Smooth muscle cell (in vitro differentiated cells): ENCODE results near the gene AP2B1. TPM values are rescaled to one million over a fixed set of nuclear protein-coding genes. Genes with fewer than 3 reads are reported as not detected.

ENCODE experiments used
- DNase-seq: peaks from one replicate; lab custom pipeline; 2025; ENCODE audit not compliant: unreplicated experiment; lab: John Stamatoyannopoulos, UW
- H2AFZ ChIP-seq: fragments of 200-600 bp; sonication (generic); 2 replicates; pipeline ENCODE4 v1.6.0; 2016; ENCODE audit warnings: antibody characterized with exemption, low read depth, mild to moderate bottlenecking
- H3F3A ChIP-seq: fragments of 200-600 bp; sonication (generic); 2 replicates; pipeline ENCODE4 v1.6.0; 2017; ENCODE audit warnings: antibody characterized with exemption, low read depth
- H3K27ac ChIP-seq: fragments of 200-600 bp; sonication (generic); 2 replicates; pipeline ENCODE4 v1.5.1; 2016; ENCODE audit warnings: low read depth, mild to moderate bottlenecking
- H3K27me3 ChIP-seq: fragments of 200-600 bp; sonication (generic); 2 replicates; pipeline ENCODE4 v1.6.1; 2016; ENCODE audit warnings: low read depth, mild to moderate bottlenecking
- H3K36me3 ChIP-seq: fragments of 200-600 bp; sonication (generic); 2 replicates; pipeline ENCODE4 v1.5.1; 2016; ENCODE audit warnings: low read depth
- H3K4me1 ChIP-seq: fragments of 200-600 bp; sonication (generic); 2 replicates; pipeline ENCODE4 v1.5.1; 2016; ENCODE audit warnings: low read depth
- H3K4me2 ChIP-seq: fragments of 200-600 bp; sonication (generic); 2 replicates; pipeline ENCODE4 v1.6.0; 2016; ENCODE audit warnings: mild to moderate bottlenecking
- H3K4me3 ChIP-seq: fragments of 200-600 bp; sonication (generic); 2 replicates; pipeline ENCODE4 v1.5.1; 2016; ENCODE audit warnings: mild to moderate bottlenecking
- H3K79me2 ChIP-seq: fragments of 200-600 bp; sonication (generic); 2 replicates; pipeline ENCODE4 v1.6.0; 2016; ENCODE audit warnings: low read depth, mild to moderate bottlenecking
- H3K9ac ChIP-seq: fragments of 200-600 bp; sonication (generic); 2 replicates; pipeline ENCODE4 v1.6.0; 2016; ENCODE audit warnings: low read depth
- H3K9me3 ChIP-seq: fragments of 200-600 bp; sonication (generic); replicated peaks from 2 replicates; pipeline ENCODE4 v1.5.1; 2016; ENCODE audit warnings: low read depth
- H4K20me1 ChIP-seq: fragments of 200-600 bp; sonication (generic); 2 replicates; pipeline ENCODE4 v1.6.0; 2016; ENCODE audit warnings: low read depth
- whole genome bisulfite sequencing: methylation state at CpG from one replicate; pipeline ENCODE4 v1.1.7; 2016; ENCODE audit warnings: low lambda C conversion rate; 5-methylcytosine and 5-hydroxymethylcytosine counted together
- polyA plus RNA-seq: library from polyadenylated mRNA; unstranded; fragments of >200 nt; fragmentation: Nextera tagmentation; extraction: Ambion mirVana; gene quantifications from 2 replicates; pipeline ENCODE4 v1.2.1, GENCODE V29; 2016
- total RNA-seq: library from RNA; depleted of rRNA; stranded (reverse); fragments of >200 nt; gene quantifications from 2 replicates; pipeline ENCODE4 v1.2.3, GENCODE V29; 2014
- TF ChIP-seq, protein P1 (sequence below): fragments of 200-600 bp; sonication (generic); IDR thresholded peaks from 2 replicates; pipeline ENCODE4 v1.5.1; 2017; ENCODE audit warnings: borderline replicate concordance, mild to moderate bottlenecking, antibody characterized with exemption; ENCODE audit not compliant: insufficient read depth, poor library complexity, severe bottlenecking

Gene AP2B1
- total and polyA plus RNA-seq, 2 experiments from 2014 or later, result 58.5 to 92.3 TPM

DNA sequence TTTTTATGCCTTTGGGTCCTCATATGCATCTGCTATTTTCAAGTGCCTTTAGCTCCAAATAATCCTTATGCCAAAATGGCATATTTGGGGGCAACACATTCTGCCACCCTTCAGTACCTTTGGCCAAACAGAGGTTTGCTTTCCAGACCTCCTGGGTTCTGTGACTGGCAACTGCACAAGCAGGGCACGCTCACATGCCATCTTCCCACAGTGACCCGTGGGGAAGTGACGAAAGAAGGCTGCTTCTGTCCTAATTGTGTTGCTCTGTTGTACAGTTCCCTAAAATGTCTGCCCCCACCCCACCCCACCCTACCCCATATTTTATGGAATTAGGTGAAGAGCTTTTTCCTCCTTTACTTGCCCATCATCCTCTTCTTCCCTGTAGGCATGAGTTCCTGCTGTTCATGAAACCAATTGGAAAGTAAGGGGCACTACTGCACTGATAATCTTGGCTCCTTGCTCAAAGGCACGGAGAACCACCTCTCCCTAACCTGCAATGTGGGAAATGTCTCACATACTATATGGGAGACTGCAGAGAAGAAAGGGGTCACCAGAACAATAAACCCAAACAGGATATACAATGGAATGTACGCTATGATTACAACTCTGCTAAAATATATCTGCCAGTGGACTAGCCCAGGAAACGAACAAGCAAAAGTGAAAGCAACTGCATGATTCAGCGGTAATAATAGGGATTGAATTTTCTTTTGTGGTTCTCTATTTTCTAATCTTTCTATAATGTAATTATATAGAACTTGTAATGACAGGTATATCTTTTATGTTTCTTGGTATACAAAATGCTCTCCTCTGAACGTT, 46.3 kb upstream of the AP2B1 start:
- no peak overlapping the region for H2AFZ ChIP-seq
- H3K36me3 ChIP-seq, result no peaks in the 10 kb centered on the region
- H3K4me2 ChIP-seq, result no peak overlapping the region
- no peaks in the 10 kb centered on the region for H3F3A ChIP-seq
- no peaks in the 10 kb centered on the region for H4K20me1 ChIP-seq
- no peaks in the 10 kb centered on the region for H3K9me3 ChIP-seq
- no peaks in the 10 kb centered on the region for H3K4me1 ChIP-seq
- peaks cover 19% of the 10 kb centered on the region for H3K27me3 ChIP-seq
- H3K9ac ChIP-seq, result no peak overlapping the region
- H3K27ac ChIP-seq, result no peak overlapping the region
- DNase-seq, result no peak
- TF ChIP-seq, protein P1, sequence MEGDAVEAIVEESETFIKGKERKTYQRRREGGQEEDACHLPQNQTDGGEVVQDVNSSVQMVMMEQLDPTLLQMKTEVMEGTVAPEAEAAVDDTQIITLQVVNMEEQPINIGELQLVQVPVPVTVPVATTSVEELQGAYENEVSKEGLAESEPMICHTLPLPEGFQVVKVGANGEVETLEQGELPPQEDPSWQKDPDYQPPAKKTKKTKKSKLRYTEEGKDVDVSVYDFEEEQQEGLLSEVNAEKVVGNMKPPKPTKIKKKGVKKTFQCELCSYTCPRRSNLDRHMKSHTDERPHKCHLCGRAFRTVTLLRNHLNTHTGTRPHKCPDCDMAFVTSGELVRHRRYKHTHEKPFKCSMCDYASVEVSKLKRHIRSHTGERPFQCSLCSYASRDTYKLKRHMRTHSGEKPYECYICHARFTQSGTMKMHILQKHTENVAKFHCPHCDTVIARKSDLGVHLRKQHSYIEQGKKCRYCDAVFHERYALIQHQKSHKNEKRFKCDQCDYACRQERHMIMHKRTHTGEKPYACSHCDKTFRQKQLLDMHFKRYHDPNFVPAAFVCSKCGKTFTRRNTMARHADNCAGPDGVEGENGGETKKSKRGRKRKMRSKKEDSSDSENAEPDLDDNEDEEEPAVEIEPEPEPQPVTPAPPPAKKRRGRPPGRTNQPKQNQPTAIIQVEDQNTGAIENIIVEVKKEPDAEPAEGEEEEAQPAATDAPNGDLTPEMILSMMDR, result no peak
- no peaks in the 10 kb centered on the region for H3K79me2 ChIP-seq
- H3K4me3 ChIP-seq, result no peak overlapping the region
- WGBS, result 84% methylated on average over 8 of the region's 8 CpGs

DNA sequence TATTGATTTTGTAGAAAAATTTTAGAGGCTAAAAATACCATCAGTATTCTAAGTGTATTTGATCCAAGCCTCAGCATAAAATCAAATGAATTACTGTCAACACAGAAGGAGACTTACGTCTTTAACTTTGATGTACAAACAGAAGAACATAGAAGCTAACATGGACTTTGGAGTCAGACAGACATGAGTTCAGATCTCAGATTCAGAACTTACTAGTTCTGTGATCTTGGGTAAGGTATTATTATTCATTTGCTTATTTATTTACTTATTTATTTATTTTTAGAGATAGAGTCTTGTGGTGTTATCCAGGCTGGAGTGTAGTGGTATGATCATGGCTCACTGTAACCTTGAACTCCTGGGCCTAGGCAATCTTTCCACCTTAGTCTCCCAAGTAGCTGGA, 45.7 kb upstream of the AP2B1 start:
- no peaks in the 10 kb centered on the region for H3K9me3 ChIP-seq
- no peaks in the 10 kb centered on the region for H3F3A ChIP-seq
- H2AFZ ChIP-seq, result no peak overlapping the region
- WGBS, result 94% methylated on average over 1 of the region's 1 CpG
- H3K4me2 ChIP-seq, result no peak overlapping the region
- peaks cover 24% of the 10 kb centered on the region for H3K27me3 ChIP-seq
- H4K20me1 ChIP-seq, result no peaks in the 10 kb centered on the region
- H3K36me3 ChIP-seq, result no peaks in the 10 kb centered on the region
- H3K79me2 ChIP-seq, result no peaks in the 10 kb centered on the region
- no peak overlapping the region for H3K9ac ChIP-seq
- no peaks in the 10 kb centered on the region for H3K4me1 ChIP-seq
- H3K27ac ChIP-seq, result no peak overlapping the region
- no peak overlapping the region for H3K4me3 ChIP-seq
- no peak for DNase-seq
- TF ChIP-seq, protein P1, result no peak

DNA sequence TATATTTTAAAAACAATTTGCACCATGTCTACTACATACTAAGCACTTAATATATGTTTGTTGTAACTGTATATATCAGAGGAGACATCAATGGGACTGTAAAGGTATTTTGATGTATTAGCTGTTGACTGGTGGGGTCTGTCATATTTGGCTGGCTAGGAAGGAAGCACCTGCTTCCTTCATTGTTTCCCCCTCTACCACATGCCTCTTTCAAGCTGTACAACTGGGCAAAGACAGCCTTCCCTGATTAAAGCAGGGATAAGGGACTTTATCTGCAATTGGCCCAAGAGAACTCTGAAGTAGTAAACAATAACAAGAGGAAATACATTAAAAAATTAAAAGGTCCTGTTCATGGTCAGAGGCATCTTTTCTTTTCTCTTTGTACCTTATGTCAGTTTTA, 44.1 kb upstream of the AP2B1 start:
- no peak overlapping the region for H3K9ac ChIP-seq
- no peaks in the 10 kb centered on the region for H4K20me1 ChIP-seq
- no peaks in the 10 kb centered on the region for H3K79me2 ChIP-seq
- no peak overlapping the region for H2AFZ ChIP-seq
- no peaks in the 10 kb centered on the region for H3K9me3 ChIP-seq
- no peaks in the 10 kb centered on the region for H3K36me3 ChIP-seq
- H3K4me1 ChIP-seq, result no peaks in the 10 kb centered on the region
- peaks cover 40% of the 10 kb centered on the region for H3K27me3 ChIP-seq
- H3F3A ChIP-seq, result no peaks in the 10 kb centered on the region
- H3K4me3 ChIP-seq, result no peak overlapping the region
- DNase-seq, result no peak
- no peak overlapping the region for H3K27ac ChIP-seq
- no peak overlapping the region for H3K4me2 ChIP-seq
- TF ChIP-seq, protein P1, result no peak

DNA sequence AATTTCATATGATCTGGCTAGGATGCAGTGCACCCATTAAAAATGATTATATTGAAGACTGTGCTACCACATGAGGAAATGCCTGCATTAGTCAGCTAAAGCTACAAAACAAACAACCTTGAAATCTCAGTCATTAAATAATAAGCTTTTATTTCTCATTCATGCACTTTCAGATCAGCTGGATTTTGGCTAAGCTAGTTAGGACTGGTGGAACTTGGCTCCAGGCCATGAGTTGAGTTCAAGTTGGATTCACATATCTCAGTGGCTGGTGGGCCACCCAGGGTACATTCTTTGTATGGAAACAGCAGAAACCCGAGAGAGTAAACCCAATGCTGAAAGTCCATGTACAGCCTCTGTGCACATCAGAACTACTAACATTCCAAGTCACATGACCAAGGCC, 43.3 kb upstream of the AP2B1 start:
- TF ChIP-seq, protein P1, result no peak
- H3K9me3 ChIP-seq, result no peaks in the 10 kb centered on the region
- peaks cover 48% of the 10 kb centered on the region for H3K27me3 ChIP-seq
- H3K27ac ChIP-seq, result no peak overlapping the region
- H3K9ac ChIP-seq, result no peak overlapping the region
- H3F3A ChIP-seq, result no peaks in the 10 kb centered on the region
- H3K79me2 ChIP-seq, result no peaks in the 10 kb centered on the region
- 70% methylated on average over 1 of the region's 1 CpG for WGBS
- H2AFZ ChIP-seq, result no peak overlapping the region
- no peaks in the 10 kb centered on the region for H4K20me1 ChIP-seq
- DNase-seq, result no peak
- no peaks in the 10 kb centered on the region for H3K36me3 ChIP-seq
- no peak overlapping the region for H3K4me2 ChIP-seq
- no peak overlapping the region for H3K4me3 ChIP-seq
- no peaks in the 10 kb centered on the region for H3K4me1 ChIP-seq
